DMS153 treated with DMSO at 0.1 percent for 48 hours (cell line): ENCODE measurements around the gene ME2.
A peak's percentile ranks its signal among the peaks of the same experiment; 100 is the strongest.
"Not testable (repeated sequence)": the region's sequence is repeated elsewhere in the genome, so short reads cannot be mapped to it uniquely, and the experiment has no call there.

Experiments used
- DNase-seq: peaks from one replicate; lab custom pipeline; 2025; ENCODE audit not compliant: unreplicated experiment; lab: John Stamatoyannopoulos, UW

ME2 gene

GRCh38 chr18:50878345-50879301 is at the start of gene ME2:
Gene ME2, plus strand, starts transcription at chr18:50879118. Its CDS starts 16,703 bp downstream, at chr18:50895821.
- peak; percentile 88 for DNase-seq

GRCh38 chr18:50829644-50830043 is 49.3 kb upstream of the ME2 start:
- no peak for DNase-seq

- DNase-seq, result no peak
Measured at GRCh38 chr18:50830544-50830943, 48.4 kb upstream of the ME2 start.

- no peak for DNase-seq
Measured at GRCh38 chr18:50832754-50833153, 46.2 kb upstream of the ME2 start.

- not testable (repeated sequence) for DNase-seq
Measured at GRCh38 chr18:50833496-50833895, 45.4 kb upstream of the ME2 start.

- DNase-seq, result no peak
Measured at GRCh38 chr18:50836521-50836957, 42.4 kb upstream of the ME2 start.

- DNase-seq, result no peak
Measured at GRCh38 chr18:50839341-50839740, 39.6 kb upstream of the ME2 start.

- no peak for DNase-seq
Measured at GRCh38 chr18:50839996-50840395, 38.9 kb upstream of the ME2 start.

- no peak for DNase-seq
Measured at GRCh38 chr18:50842846-50843245, 36.1 kb upstream of the ME2 start.

GRCh38 chr18:50844554-50844953 is 34.4 kb upstream of the ME2 start:
- DNase-seq, result no peak

GRCh38 chr18:50844960-50845359 is 34.0 kb upstream of the ME2 start:
- no peak for DNase-seq

- DNase-seq, result no peak
Measured at GRCh38 chr18:50847192-50847591, 31.7 kb upstream of the ME2 start.

GRCh38 chr18:50848061-50848551 is 30.8 kb upstream of the ME2 start:
- no peak for DNase-seq

GRCh38 chr18:50848991-50849390 is 29.9 kb upstream of the ME2 start:
- no peak for DNase-seq

GRCh38 chr18:50849419-50849821 is 29.5 kb upstream of the ME2 start:
- no peak for DNase-seq

GRCh38 chr18:50850307-50851065 is 28.4 kb upstream of the ME2 start:
- no peak for DNase-seq

GRCh38 chr18:50853863-50854271 is 25.1 kb upstream of the ME2 start:
- DNase-seq, result no peak

GRCh38 chr18:50855976-50856757 is 22.8 kb upstream of the ME2 start:
- DNase-seq, result no peak

GRCh38 chr18:50857166-50857565 is 21.8 kb upstream of the ME2 start:
- DNase-seq, result not testable (repeated sequence)

- no peak for DNase-seq
Measured at GRCh38 chr18:50857694-50858093, 21.2 kb upstream of the ME2 start.
